ENCODE data around the gene ACSF3.

DNA sequence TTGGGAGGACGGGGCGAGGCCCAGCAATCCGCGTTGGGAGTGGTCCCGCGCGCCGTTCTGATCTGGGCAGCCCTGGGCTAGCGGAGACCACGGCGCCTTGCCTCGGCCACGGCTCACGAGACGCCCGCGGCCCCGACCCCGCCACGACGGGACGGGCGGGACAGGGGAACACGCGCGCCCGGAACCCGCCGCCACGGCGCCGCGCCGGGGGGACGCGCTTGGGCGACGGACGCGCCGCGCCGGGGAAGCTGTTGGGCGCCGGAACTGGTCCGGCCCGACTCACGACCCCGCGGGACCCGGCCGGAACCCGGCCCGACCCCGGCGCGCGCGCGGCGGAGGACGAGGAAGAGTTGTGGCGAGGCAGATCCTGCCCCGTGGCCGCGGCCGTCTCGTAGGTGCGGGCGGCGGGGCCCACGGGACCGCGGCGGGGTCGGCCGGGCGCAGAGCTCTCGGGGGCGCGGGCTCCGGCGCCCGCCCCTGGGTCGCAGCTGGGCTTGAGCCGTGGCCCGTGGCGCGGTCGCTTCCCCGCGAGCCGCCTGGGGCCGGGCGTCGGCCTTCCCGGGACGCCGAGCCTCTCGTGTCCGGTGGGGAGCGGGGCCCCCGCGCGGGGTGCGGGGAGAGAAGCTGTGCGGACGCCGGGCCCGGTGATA, at the start of gene ACSF3:
- TF ChIP-seq, protein P1, sequence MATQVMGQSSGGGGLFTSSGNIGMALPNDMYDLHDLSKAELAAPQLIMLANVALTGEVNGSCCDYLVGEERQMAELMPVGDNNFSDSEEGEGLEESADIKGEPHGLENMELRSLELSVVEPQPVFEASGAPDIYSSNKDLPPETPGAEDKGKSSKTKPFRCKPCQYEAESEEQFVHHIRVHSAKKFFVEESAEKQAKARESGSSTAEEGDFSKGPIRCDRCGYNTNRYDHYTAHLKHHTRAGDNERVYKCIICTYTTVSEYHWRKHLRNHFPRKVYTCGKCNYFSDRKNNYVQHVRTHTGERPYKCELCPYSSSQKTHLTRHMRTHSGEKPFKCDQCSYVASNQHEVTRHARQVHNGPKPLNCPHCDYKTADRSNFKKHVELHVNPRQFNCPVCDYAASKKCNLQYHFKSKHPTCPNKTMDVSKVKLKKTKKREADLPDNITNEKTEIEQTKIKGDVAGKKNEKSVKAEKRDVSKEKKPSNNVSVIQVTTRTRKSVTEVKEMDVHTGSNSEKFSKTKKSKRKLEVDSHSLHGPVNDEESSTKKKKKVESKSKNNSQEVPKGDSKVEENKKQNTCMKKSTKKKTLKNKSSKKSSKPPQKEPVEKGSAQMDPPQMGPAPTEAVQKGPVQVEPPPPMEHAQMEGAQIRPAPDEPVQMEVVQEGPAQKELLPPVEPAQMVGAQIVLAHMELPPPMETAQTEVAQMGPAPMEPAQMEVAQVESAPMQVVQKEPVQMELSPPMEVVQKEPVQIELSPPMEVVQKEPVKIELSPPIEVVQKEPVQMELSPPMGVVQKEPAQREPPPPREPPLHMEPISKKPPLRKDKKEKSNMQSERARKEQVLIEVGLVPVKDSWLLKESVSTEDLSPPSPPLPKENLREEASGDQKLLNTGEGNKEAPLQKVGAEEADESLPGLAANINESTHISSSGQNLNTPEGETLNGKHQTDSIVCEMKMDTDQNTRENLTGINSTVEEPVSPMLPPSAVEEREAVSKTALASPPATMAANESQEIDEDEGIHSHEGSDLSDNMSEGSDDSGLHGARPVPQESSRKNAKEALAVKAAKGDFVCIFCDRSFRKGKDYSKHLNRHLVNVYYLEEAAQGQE (IDR thresholded peaks at IDR 0.05; ENCODE audit: insufficient read depth in 1 of 2, low read depth in 2 of 2, low read length in 1 of 2), result no peak
- TF ChIP-seq POLR2AphosphoS5 (IDR thresholded peaks at IDR 0.05; ENCODE audit: low read depth, low read length), result no peak
- TF ChIP-seq, protein P2, sequence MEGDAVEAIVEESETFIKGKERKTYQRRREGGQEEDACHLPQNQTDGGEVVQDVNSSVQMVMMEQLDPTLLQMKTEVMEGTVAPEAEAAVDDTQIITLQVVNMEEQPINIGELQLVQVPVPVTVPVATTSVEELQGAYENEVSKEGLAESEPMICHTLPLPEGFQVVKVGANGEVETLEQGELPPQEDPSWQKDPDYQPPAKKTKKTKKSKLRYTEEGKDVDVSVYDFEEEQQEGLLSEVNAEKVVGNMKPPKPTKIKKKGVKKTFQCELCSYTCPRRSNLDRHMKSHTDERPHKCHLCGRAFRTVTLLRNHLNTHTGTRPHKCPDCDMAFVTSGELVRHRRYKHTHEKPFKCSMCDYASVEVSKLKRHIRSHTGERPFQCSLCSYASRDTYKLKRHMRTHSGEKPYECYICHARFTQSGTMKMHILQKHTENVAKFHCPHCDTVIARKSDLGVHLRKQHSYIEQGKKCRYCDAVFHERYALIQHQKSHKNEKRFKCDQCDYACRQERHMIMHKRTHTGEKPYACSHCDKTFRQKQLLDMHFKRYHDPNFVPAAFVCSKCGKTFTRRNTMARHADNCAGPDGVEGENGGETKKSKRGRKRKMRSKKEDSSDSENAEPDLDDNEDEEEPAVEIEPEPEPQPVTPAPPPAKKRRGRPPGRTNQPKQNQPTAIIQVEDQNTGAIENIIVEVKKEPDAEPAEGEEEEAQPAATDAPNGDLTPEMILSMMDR (IDR thresholded peaks at IDR 0.05), result no peak

All from Panc1 (cell line).